Skin of body (tissue), 2 donors: Measurements from ENCODE around the gene SRSF2. TPM values are rescaled to one million over a fixed set of nuclear protein-coding genes. Genes with fewer than 3 reads are reported as not detected.
"Not testable (repeated sequence)": the region's sequence is repeated elsewhere in the genome, so short reads cannot be mapped to it uniquely, and the experiment has no call there.

ENCODE experiments used
- DNase-seq: peaks from one replicate; lab custom pipeline; 2025; lab: John Stamatoyannopoulos, UW
- total RNA-seq: library from RNA; depleted of rRNA; stranded (reverse); fragments of >200 nt; gene quantifications from one replicate; pipeline ENCODE4 v1.2.3, GENCODE V29; 2014

Gene SRSF2
- total RNA-seq, 1 donor from 2014 or later: 99.6 TPM

DNA sequence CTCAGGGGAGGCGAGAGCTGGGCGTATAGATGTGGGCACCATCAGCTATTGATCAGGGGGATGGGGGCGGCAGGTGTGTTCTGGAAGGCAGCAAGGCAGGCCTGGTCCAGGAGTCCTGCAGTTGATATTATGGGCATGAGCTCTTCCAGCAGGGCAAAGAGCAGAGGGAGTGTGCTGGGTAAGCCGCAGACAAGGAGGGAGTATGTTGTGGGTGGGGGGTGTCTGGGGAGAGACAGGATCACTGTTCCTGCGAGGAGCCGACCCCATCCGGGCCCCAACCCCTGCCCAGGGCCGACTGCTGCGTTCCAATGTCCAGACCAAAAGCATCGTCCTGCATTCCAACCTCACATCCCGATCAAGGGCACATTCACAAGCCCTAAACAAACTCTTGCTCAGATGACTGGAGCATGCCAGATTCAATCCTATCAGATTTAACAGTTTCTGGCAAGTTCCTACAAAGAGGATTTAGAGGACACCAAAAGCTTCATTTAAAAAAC lies 35.6 kb downstream of the SRSF2 start:
- DNase-seq: no peak

DNA sequence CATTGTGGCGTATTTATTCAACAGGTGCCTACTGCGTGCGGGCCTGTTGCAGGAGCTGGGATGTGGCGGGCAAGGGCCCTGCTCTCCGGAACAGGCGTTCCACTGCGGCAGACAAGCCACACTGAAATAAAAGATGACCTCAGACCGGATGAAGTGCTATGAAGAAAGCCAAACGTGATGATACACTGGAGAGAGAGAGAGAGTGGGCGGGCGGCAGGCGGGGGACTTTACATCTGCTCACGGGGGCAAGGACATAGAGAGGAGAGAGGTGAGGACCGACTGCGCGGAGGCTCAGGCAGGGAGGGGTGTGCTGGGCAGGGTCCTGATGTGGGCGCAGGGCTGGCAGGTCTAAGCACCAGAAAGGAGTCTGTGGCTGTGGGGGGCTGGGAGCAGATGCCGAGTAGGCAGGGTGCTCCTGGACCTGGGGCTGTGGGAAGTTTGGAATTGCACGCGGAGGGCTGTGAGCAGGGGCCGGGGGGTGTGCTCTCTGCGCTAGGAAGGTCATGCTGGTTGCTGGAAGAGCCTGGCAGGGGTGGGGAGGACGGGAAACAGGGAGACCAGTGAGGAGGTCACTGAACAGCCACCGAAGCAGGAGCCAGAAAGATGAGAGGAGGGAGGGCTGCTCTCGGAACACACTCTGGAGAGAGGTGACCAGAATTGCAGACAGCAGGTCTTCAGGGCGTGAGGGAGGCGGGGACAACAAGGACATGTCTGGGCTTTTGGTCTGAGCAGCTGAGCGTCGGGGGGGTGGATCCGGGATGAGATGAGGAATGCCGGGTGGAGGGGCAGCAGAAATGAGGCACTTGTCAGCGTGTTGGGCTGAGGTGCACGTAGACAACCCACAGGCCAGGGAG lies 36.3 kb downstream of the SRSF2 start:
- peak; percentile 74 for DNase-seq

DNA sequence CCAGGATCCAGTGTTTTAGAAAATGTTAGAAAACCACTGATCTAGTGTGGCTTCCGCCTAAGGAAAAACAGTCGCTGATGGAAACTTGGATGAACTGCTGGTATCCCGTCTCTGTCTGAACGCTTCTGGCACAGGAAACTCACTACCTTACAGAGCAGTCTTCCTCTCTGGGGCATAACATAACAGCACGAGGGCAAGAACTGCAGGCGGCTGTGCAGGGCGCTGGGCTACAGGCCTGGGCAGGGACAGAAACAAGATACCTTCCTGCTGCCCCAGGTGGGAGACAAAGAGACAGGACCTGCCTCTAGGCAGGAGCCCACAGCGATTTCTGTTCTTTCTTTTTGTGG lies 36.9 kb downstream of the SRSF2 start:
- DNase-seq: peak; percentile 19

DNA sequence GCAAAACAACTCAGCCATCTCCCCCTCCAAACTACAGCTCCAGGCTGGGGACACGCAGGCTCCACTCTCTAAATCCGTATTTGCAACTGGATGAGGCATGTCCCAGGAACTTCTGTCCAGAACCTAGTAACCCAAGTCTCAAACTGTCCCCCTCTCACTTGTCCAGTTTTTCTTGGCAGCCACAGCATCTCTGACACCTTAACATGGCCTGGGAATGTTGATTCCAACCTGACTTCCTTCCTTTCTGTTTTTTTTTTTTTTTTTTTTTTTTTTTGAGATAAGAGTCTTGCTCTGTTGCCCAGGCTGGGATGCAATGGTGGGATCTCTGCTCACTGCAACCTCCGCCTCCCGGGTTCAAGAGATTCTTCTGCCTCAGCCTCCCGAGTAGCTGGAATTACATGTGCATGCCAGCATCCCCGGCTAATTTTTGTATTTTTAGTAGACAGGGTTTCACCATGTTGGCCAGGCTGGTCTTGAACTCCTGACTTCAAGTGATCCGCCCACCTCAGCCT lies 38.6 kb downstream of the SRSF2 start:
- DNase-seq: not testable (repeated sequence)

DNA sequence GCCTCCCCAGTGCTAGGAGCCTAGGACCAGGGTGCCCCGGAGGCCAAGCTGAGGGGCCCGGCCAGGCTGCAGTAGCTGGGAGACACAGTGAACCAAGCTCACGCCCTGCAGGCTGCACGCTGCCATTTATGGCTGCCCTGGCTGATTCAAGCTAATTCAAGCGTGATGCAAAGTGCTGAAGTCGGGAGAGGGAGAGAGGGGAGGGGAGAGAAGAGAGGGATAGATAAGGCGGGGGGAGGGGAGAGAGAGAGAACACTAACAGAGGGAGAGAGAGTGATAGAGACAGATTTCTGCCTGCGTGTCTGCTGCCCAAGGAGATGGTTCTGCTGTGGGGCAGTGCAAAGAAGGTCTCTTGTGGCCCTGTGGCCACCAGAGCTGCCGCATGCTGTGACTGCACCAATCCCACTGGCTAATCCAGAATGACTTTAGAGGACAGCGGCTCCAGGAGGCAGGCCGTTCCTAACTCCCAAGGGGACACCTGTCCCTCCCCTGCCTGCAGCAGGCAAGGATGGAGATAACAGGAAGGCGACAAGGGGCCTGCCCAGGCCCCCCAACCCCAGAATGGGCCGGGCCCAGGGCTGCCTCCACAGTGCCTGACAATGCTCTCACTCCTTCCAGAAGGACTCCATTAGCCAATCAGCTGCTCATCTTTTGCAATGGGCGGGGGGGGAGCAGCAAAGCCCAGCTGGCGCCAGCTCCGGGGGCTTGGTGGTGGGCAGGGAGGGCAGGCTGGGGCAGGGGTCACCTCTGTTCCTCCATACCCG lies 39.2 kb downstream of the SRSF2 start:
- no peak for DNase-seq

DNA sequence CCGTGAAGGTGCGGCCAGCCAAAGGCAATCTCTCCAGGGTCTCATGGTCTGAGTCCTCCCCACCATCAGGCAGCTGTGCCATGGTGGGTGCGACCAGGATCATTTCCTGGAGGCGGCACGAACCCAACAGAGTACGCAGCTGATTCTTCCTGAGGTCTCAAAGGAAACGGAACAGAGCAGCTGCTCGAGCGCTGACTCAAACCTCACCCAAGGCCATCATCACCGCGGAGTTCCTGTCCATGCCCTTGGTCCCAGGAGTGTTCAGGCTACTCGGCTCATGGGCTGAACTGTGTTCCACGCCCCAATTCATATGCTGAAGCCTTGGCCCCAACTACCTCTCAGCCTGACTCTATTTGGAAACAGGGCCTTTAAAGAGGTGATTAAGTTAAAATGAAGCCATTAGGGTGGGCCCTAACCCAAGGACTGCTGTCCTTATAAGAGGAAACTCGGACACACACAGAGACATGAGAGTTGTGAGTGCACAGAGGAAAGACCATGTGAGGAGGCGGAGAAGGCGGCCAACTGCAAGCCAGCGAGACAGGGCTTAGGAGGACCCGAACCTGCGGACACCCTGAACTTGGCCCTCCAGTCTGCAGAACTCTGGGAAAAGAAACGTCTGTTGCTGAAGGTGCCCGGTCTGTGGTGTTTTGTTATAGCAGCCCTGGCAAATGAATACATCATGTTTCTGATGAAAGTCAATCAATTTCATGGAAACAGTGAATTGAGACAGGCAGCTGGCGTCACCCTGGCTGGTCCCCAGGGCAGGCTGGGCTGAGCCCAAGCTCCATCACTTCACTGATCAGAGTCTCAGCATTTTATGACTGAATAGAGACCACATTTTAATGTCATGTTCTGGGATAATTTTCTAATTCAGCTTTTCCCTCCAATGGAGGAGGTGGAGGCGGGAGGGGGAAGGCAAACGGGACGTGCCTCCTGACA lies 40.1 kb downstream of the SRSF2 start:
- DNase-seq: no peak

DNA sequence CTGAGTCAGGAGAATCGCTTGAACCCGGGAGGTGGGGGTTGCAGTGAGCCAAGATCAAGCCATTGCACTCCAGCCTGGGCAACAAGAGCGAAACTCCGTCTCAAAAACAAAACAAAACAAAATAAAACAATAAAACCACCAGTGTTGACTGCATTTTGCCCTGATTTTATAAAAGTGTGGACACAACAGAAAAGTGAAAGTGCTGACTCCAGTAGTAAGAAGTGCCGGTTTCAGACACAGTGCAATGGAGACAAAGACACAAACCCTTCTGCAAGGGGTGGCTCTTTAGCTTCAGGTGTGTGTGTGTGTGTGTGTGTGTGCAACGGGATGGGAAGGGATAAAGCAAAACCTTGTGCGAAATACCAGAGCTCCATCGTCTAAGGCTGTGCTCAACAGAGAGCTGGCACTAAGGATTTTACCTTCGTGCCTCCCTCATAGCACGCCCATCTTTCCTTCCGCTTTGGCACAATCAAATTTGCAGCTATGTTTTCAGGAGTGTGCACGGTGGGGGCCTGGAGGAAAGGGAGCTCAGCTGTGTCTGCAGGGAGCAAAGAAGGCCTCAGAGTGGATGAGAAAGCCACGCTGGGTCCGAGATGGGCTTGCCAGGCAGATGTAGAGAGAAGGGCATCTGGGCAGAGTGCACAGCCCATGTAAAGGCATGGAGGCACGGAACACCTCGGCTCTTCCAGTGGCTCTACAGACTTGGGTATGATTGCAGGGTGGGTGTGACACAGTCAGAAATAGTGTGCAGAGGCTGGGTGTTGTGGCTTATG lies 41.9 kb downstream of the SRSF2 start:
- no peak for DNase-seq

DNA sequence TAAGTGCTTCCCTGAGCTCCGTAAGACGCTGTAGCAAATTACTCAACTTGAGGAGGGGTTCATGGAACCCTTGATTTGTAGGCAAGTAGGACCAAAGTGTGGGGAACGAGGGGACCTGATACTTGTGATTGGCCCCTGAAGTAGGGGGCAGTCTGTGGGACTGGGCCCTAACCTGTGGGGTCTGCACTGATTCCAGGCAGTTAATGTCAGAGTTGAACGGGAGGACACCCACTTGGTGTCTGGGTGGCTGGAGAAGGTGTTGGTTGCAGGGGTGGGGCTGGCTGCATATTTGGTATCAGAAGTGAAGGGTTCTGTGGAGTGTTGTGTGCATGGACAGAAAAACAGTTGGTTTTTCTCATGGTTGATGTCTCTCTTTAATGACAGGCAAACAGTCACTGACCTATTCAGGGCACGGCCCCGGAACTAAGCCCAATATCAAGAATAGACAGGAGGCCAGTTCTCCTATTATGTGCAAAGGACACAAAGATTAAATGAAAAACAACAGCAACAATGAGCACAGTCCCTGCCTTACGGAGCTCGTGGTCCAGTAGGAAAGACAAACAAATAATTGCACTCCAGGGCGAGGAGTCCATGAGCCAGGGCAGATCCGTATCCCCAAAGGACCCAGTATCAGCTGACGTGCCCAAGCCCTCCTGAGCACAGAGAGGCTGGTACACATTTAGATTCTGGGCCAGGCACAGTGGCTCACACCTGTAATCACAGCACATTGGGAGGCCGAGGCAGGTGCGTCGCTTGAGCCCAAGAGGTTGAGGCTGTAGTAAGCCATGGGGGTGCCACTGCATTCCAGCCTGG lies 45.5 kb downstream of the SRSF2 start:
- DNase-seq: no peak

DNA sequence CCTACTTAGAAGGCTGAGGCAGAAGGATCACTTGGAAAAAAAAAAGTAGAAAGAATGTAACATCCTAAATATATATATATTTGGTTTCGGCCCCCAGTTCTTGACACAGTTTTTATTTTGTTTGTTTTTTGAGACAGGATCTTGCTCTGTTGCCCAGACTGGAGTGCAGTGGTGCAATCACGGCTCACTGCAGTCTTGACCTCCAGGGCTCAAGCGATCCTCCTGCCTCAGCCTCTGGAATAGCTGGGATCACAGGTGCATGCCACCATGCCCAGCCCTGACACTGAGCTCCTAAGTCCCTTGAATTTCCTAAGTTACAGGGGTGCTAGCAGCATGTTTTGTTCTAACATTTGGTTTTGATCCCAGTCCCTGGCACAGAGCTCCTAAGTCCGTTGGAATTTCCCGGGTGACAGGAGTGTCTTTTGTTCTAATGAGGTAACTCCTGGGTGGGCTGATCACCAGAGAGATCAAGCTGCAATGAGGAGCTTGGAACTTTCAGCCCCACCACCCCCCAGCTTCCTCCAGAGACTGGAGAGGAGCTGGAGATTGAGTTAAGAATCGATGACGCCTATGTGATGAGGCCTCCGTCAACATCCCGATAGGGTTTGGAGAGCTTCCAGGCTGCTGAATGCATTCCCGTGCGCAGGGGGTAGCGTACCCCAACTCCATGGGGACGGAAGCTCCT lies 46.4 kb downstream of the SRSF2 start:
- no peak for DNase-seq

DNA sequence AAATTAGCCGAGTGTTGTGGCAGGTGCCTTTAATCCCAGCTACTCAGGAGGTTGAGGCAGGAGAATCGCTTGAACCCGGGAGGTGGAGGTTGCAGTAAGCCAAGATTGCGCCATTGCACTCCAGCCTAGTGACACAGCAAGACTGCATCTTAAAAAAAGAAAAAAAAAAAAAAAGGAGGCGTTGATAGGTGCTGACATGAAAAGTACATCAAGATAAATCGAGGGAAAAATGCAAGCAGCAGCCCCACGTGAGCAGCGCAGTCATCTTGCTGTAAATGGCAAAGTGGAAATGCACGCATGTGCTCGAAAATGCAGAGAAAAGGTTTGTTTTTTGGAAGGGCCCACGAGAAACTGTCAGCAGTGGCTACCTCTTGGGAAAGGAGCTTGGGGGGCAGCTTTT lies 47.3 kb downstream of the SRSF2 start:
- no peak for DNase-seq

DNA sequence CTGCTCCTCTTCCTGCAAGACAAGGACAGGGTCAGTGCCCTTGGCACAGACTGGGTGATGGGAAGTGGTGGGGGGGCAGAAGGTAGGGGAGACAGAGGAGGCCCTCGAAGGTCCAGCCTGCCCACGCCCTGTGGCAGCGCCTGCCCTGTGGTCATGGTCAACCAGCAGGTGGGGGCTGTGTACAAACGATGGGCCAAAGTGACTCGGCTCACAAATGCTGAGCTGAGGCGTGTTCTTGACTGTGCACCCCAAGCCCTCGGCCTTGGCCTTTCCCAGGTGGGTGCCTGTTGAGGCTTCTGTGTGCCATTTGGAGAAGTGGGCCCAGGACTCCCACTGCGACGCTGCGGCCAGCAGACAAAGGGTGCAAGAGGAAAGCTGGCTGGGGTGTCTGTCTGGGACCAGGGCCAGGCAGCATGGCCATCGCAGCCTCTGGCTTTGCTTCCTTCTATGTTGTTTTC lies 48.9 kb downstream of the SRSF2 start:
- no peak for DNase-seq

DNA sequence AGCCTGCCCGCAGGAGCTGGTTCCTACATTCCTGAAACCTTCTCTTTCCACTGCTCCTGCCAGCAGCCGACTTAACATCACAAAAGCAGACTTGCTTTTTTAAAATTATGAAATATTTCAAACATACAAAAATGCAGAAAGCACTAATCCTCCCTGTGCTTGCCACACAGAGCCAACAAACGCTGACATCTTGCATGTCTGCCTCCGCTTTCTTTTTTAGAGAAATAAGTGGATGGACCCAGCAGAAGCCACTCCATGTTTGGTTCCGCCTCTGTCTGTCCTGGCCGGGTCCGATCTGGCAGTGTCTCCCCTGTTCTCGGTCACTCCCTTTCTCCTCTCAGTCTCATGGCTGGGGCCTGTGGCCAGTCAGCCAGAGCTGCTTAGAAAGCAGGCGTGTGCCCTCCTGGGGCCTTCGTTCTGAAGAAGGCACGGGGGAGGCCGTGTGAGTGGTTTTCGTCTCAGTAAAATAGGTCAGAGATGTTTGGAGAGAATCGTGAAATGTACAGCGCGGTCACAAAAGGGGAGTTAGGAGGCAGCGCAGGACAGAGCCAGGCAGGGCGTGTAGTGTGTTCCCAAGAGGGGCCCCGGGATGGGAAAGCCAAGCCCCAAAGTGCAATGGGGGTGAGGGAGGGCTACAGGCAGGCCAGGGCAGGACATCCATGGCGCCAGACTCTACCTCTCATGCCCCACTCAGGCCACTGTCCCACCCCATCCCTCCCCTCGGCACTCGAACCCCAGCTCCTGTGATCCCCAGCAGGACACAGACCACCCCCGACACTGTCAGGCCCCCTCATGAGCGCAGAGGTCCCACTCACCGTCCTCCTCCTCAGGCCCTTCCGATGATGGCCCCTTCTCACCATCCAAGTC lies 49.6 kb downstream of the SRSF2 start:
- DNase-seq: peak; percentile 40

DNA sequence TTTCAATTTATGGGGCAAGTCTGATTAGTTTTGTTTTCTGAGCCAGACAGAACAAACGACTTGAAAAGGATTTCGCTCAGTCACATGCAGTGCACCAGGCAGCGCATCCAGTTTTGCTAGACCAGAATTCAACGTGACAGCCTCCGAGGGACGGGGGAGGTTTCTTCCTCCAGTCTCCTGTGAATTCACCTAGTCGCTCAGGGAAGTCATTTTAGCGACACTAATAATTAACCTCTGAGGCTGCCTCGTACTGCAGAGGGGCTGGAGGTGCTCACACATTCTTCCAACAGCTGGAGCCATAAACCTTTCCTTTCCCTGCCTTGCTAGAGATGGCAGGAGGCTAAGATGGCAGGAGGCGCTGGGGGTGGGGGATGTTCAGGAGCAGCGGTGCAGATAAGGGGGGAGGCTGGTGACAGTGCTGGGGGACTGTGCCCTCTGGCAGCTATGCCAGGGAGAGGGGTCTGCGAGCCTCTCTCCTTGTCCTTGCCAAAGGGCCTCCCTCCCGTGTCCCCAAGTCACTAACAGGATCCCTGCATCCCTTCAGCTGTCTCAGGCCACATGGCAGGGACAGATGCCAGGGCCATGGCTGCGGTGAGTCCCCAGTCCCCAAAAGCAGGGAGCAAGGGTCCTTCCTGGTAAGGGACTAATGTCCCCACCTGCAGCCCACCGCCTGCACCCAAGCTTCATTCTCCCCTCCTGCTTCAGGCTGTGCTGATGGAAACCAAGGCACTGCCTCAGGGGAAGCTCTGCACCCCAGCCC lies 50.4 kb downstream of the SRSF2 start:
- no peak for DNase-seq

DNA sequence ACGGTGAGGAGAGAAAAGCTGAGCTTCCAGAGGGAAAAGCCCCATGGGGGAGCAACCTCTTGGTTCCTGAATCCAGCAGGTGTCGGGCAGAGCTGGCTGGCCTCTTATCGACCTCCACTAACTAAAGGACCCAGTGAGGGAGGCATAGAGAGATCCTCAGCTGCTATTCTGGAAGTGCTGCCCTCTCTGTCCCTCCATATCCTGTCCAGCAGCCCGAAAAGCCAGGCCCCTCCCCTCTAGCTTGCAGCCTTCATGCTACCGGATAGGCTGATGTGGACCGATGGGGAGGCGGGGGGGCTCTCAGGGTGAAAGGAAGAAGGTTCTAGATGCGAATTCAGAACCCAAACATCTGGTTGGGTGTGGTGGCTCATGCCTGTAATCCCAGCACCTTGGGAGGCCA lies 51.3 kb downstream of the SRSF2 start:
- no peak for DNase-seq

DNA sequence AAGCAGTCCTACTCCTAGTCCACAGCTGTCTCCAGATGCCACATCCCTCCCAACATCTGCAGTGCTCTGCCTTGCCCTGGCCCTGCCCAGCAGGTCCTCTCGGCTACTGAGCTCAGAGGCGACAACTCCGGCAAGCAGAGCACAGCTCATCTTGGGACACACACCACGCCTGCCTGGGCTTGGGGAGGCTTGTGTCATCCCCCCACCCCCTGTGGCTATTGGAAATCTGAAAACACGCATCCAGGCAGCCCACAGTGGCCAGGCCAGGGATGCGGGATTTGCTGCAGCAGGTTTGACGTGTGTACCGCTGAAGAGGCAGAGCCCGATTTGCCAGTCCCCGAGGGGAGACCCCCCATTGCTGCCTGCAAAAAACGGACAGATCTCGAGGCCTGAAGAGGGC lies 51.8 kb downstream of the SRSF2 start:
- DNase-seq: no peak

DNA sequence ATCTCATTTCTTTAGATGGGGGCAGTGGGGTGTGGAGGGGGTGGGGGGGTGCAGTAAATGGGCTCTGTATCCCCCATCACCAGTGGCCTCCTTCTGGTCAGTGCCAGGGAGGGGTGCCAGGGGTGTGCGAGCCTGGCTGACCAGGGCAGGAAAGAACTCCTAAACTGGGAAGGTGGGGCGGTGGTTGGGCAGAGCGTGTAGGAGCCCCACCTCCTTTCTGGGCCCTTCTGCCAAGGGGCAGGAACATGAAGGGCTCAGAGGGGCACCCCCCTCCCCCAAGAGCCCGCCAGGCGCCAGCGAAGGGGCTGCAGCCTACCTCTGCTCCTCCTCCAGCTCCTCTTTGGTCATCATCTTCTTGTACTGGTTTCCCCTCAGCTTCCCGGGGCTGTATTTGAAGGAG lies 52.4 kb downstream of the SRSF2 start:
- no peak for DNase-seq
